ENCODE measurements around the gene HES6.

The HES6 gene

GRCh38 chr2:238233625-238234024 lies 6.2 kb downstream of the HES6 start:
- DNase-seq (ENCODE audit: low spot score): no peak

GRCh38 chr2:238231809-238232208 lies 8.0 kb downstream of the HES6 start:
- DNase-seq (ENCODE audit: low spot score): no peak

GRCh38 chr2:238231251-238231793 lies 8.5 kb downstream of the HES6 start:
- peak; percentile 46 for DNase-seq (ENCODE audit: low spot score)

- no peak for DNase-seq (ENCODE audit: low spot score)
Observed at GRCh38 chr2:238230699-238231098, 9.1 kb downstream of the HES6 start.

GRCh38 chr2:238228700-238229099 lies 11.1 kb downstream of the HES6 start:
- no peak for DNase-seq (ENCODE audit: low spot score)

GRCh38 chr2:238227587-238228032 lies 12.2 kb downstream of the HES6 start:
- DNase-seq (ENCODE audit: low spot score): no peak

GRCh38 chr2:238226698-238227586 lies 12.9 kb downstream of the HES6 start:
- DNase-seq (ENCODE audit: low spot score): no peak

- DNase-seq (ENCODE audit: low spot score): no peak
Observed at GRCh38 chr2:238225911-238226697, 13.7 kb downstream of the HES6 start.

- DNase-seq (ENCODE audit: low spot score): no peak
Observed at GRCh38 chr2:238225121-238225520, 14.7 kb downstream of the HES6 start.

GRCh38 chr2:238224356-238225035 lies 15.3 kb downstream of the HES6 start:
- no peak for DNase-seq (ENCODE audit: low spot score)

GRCh38 chr2:238220892-238221521 lies 18.8 kb downstream of the HES6 start:
- no peak for DNase-seq (ENCODE audit: low spot score)

GRCh38 chr2:238220274-238220891 lies 19.5 kb downstream of the HES6 start:
- no peak for DNase-seq (ENCODE audit: low spot score)

GRCh38 chr2:238216651-238217184 lies 23.1 kb downstream of the HES6 start:
- DNase-seq (ENCODE audit: low spot score): no peak

- no peak for DNase-seq (ENCODE audit: low spot score)
Observed at GRCh38 chr2:238207006-238207405, 32.8 kb downstream of the HES6 start.

- peak; percentile 11 for DNase-seq (ENCODE audit: low spot score)
Observed at GRCh38 chr2:238203973-238204683, 35.7 kb downstream of the HES6 start.

GRCh38 chr2:238203094-238203972 lies 36.5 kb downstream of the HES6 start, which contains the start of gene ILKAP:
Gene ILKAP (minus strand): TSS chr2:238203695. CDS start chr2:238203553, 142 bp downstream.
- DNase-seq (ENCODE audit: low spot score): peak; percentile 80

GRCh38 chr2:238202326-238203093 lies 37.3 kb downstream of the HES6 start:
- DNase-seq (ENCODE audit: low spot score): peak; percentile 15

- DNase-seq (ENCODE audit: low spot score): no peak
Observed at GRCh38 chr2:238190445-238190844, 49.4 kb downstream of the HES6 start.

All from NAMALWA (cell line).